OCI-LY7 (cell line): ENCODE measurements around the gene EGFR.

ENCODE experiments used
- CTCF ChIP-seq: fragments of 200-600 bp; sonication (generic); conservative IDR thresholded peaks from 2 replicates; pipeline ENCODE4 v1.5.1; 2014; ENCODE audit warnings: mild to moderate bottlenecking, antibody characterized with exemption, low read length, moderate library complexity, mixed read lengths
- EZH2phosphoT487 ChIP-seq: fragments of 200-600 bp; sonication (generic); IDR thresholded peaks from 2 replicates; pipeline ENCODE4 v1.6.1; 2018; ENCODE audit warnings: low read depth, borderline replicate concordance, mild to moderate bottlenecking, mixed run types, antibody characterized with exemption, low read length, moderate library complexity, mixed read lengths

- TF ChIP-seq CTCF (no peak), EZH2phosphoT487 (no peak)
Observed at GRCh38 chr7:55246171-55246570, 227.4 kb downstream of the EGFR start.
